ENCODE measurements around the gene ST8SIA1.

DNA sequence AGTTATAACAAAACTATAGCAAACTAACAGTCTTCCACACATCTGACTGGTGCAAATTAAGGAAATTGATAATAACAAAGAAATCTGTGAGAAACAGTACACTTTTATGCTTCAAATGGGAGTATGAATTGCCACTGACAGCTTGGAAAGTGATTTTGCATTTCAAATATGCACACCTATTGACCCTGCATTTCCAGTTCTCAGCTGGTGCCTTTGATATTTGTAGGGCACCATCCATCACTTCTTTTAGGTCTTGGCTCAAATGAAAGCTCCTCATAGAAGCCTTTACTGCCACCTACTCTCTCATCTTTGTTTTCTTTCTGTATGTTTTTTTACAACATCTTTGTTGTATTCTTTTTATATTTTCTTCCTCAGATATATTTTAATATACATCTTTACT is 125.1 kb downstream of the ST8SIA1 start:
- TF ChIP-seq SMC3 (IDR thresholded peaks at IDR 0.05; ENCODE audit: low read depth, low read length) (no peak), MAZ (IDR thresholded peaks at IDR 0.05; ENCODE audit: borderline replicate concordance, low read depth, low read length) (no peak), CEBPB (IDR thresholded peaks at IDR 0.05; ENCODE audit: low read depth, low read length) (no peak), CTCF (conservative IDR thresholded peaks at IDR 0.05; ENCODE audit: low read depth, low read length) (no peak), POLR2A (IDR thresholded peaks at IDR 0.05; ENCODE audit: low read depth, low read length) (no peak)
